HUDEP-2 (cell line): ENCODE results near the gene TIAM2.

Experiments used
- DNase-seq, 76 experiments: peaks; one replicate each; lab custom pipeline; 2025; ENCODE audit not compliant: unreplicated experiment in 76 of 76; lab: John Stamatoyannopoulos, UW

Gene TIAM2

GRCh38 chr6:155055729-155056128 is 60.6 kb downstream of the TIAM2 start:
- DNase-seq: no peak

- no peak for DNase-seq
Observed at GRCh38 chr6:155056756-155057155, 61.6 kb downstream of the TIAM2 start.

GRCh38 chr6:155061381-155061780 is 66.3 kb downstream of the TIAM2 start:
- DNase-seq: no peak

GRCh38 chr6:155062866-155063341 is 67.8 kb downstream of the TIAM2 start:
- DNase-seq: no peak

- no peak for DNase-seq
Observed at GRCh38 chr6:155064303-155064702, 69.2 kb downstream of the TIAM2 start.

GRCh38 chr6:155066361-155066760 is 71.2 kb downstream of the TIAM2 start:
- no peak for DNase-seq

GRCh38 chr6:155066921-155067680 is 72.0 kb downstream of the TIAM2 start:
- DNase-seq: no peak

GRCh38 chr6:155067956-155068615 is 73.0 kb downstream of the TIAM2 start:
- DNase-seq: no peak

GRCh38 chr6:155069543-155069942 is 74.4 kb downstream of the TIAM2 start:
- no peak for DNase-seq

- no peak for DNase-seq
Observed at GRCh38 chr6:155075930-155076695, 81.0 kb downstream of the TIAM2 start.

GRCh38 chr6:155077331-155077730 is 82.2 kb downstream of the TIAM2 start:
- no peak for DNase-seq

- DNase-seq: no peak
Observed at GRCh38 chr6:155077784-155078183, 82.7 kb downstream of the TIAM2 start.

GRCh38 chr6:155078331-155078745 is 83.2 kb downstream of the TIAM2 start:
- DNase-seq: peak in 45 of 76 experiments; percentile 6 to 61 (median 30)

- peak in 74 of 76 experiments; percentile 30 to 98 (median 87) for DNase-seq
Observed at GRCh38 chr6:155079985-155080452, 84.9 kb downstream of the TIAM2 start.

GRCh38 chr6:155080881-155081845 is 86.0 kb downstream of the TIAM2 start:
- DNase-seq: no peak

- no peak for DNase-seq
Observed at GRCh38 chr6:155084431-155085123, 89.5 kb downstream of the TIAM2 start.

GRCh38 chr6:155085582-155086257 is 90.6 kb downstream of the TIAM2 start:
- DNase-seq: peak in 25 of 76 experiments; percentile 5 to 49 (median 19)

GRCh38 chr6:155088856-155089255 is 93.7 kb downstream of the TIAM2 start:
- no peak for DNase-seq

- no peak for DNase-seq
Observed at GRCh38 chr6:155089746-155090145, 94.6 kb downstream of the TIAM2 start.
